ENCODE data around the gene LRP5. TPM values are rescaled to one million over a fixed set of nuclear protein-coding genes. Genes with fewer than 3 reads are reported as not detected.

The LRP5 gene
- polyA plus RNA-seq, 1 donor (not counting 4 experiments of a cell fraction or from before 2014, with no cell fraction given) = 6.6 TPM

- Histone ChIP-seq H3K36me3 (ENCODE audit: control insufficient read depth in 2 of 2, extremely low read depth in 1 of 2, insufficient read depth in 2 of 2, low read length in 2 of 2) (peaks cover 12 to 17% of the 10 kb centered on the region in 2 experiments), H2AFZ (ENCODE audit: control insufficient read depth, low read length) (no peak overlapping the region), H3K27me3 (ENCODE audit: control insufficient read depth, extremely low read depth, insufficient read depth, low read length) (no peaks in the 10 kb centered on the region), H3K9me1 (ENCODE audit: control insufficient read depth, extremely low read depth, insufficient read depth, low read length) (no peaks in the 10 kb centered on the region), H3K4me2 (ENCODE audit: control insufficient read depth, extremely low read depth, insufficient read depth, low read depth, low read length) (no peak overlapping the region), H3K9me3 (ENCODE audit: control insufficient read depth, low read depth, low read length) (peaks cover 2% of the 10 kb centered on the region), H3K27ac (ENCODE audit: control insufficient read depth, insufficient read depth, low read length) (no peak overlapping the region), H3K9ac (ENCODE audit: control insufficient read depth, extremely low read depth, insufficient read depth, low read length) (no peak overlapping the region), H3K79me2 (ENCODE audit: control insufficient read depth, insufficient read depth, low read length) (no peaks in the 10 kb centered on the region), H4K20me1 (ENCODE audit: control insufficient read depth, extremely low read depth, insufficient read depth, low read length) (no peaks in the 10 kb centered on the region), H3K4me1 (ENCODE audit: control insufficient read depth, extremely low read depth, insufficient read depth, low read length) (no peaks in the 10 kb centered on the region), H3K4me3 (ENCODE audit: control insufficient read depth in 2 of 3, extremely low read depth in 1 of 3, insufficient read depth in 2 of 3, low read depth in 1 of 3, low read length in 3 of 3) (no peak overlapping the region)
- TF ChIP-seq CTCF (optimal IDR thresholded peaks at IDR 0.05 in 1 of 3, IDR thresholded peaks at IDR 0.05 in 1 of 3, conservative IDR thresholded peaks at IDR 0.05 in 1 of 3; ENCODE audit: extremely low read depth in 1 of 3, insufficient read depth in 2 of 3, low read length in 3 of 3) (no peak), EZH2 (IDR thresholded peaks at IDR 0.05; ENCODE audit: low read length) (no peak)
- FAIRE-seq (no peak), DNase-seq (ENCODE audit: low read depth, low spot score) (no peak)
- dilution Hi-C loops (cut with MboI; ENCODE audit: extremely low pct_ligation_motif_present, low sequenced_read_pairs) = no loop called here
Measured at GRCh38 chr11:68424101-68424632, 111.8 kb downstream of the LRP5 start.

GRCh38 chr11:68424981-68425865, 112.8 kb downstream of the LRP5 start:
- Histone ChIP-seq H3K27ac (ENCODE audit: control insufficient read depth, insufficient read depth, low read length) (no peak overlapping the region), H3K4me1 (ENCODE audit: control insufficient read depth, extremely low read depth, insufficient read depth, low read length) (no peaks in the 10 kb centered on the region), H3K36me3 (ENCODE audit: control insufficient read depth in 2 of 2, extremely low read depth in 1 of 2, insufficient read depth in 2 of 2, low read length in 2 of 2) (peaks cover 15 to 19% of the 10 kb centered on the region in 2 experiments), H2AFZ (ENCODE audit: control insufficient read depth, low read length) (no peak overlapping the region), H3K9me1 (ENCODE audit: control insufficient read depth, extremely low read depth, insufficient read depth, low read length) (no peaks in the 10 kb centered on the region), H3K9me3 (ENCODE audit: control insufficient read depth, low read depth, low read length) (peaks cover 8% of the 10 kb centered on the region), H4K20me1 (ENCODE audit: control insufficient read depth, extremely low read depth, insufficient read depth, low read length) (no peaks in the 10 kb centered on the region), H3K79me2 (ENCODE audit: control insufficient read depth, insufficient read depth, low read length) (no peaks in the 10 kb centered on the region), H3K27me3 (ENCODE audit: control insufficient read depth, extremely low read depth, insufficient read depth, low read length) (no peaks in the 10 kb centered on the region), H3K9ac (ENCODE audit: control insufficient read depth, extremely low read depth, insufficient read depth, low read length) (no peak overlapping the region), H3K4me2 (ENCODE audit: control insufficient read depth, extremely low read depth, insufficient read depth, low read depth, low read length) (no peak overlapping the region), H3K4me3 (ENCODE audit: control insufficient read depth in 2 of 3, extremely low read depth in 1 of 3, insufficient read depth in 2 of 3, low read depth in 1 of 3, low read length in 3 of 3) (no peak overlapping the region)
- DNase-seq (ENCODE audit: low read depth, low spot score) = no peak
- dilution Hi-C loops (cut with MboI; ENCODE audit: extremely low pct_ligation_motif_present, low sequenced_read_pairs) = no loop called here
- TF ChIP-seq EZH2 (IDR thresholded peaks at IDR 0.05; ENCODE audit: low read length) = no peak
- TF ChIP-seq CTCF (optimal IDR thresholded peaks at IDR 0.05 in 1 of 3, IDR thresholded peaks at IDR 0.05 in 1 of 3, conservative IDR thresholded peaks at IDR 0.05 in 1 of 3; ENCODE audit: extremely low read depth in 1 of 3, insufficient read depth in 2 of 3, low read length in 3 of 3) = no peak
- FAIRE-seq = no peak

All from keratinocyte (primary cell).